AG04450 (cell line): ENCODE data around the gene TMEM132E. TPM values are rescaled to one million over a fixed set of nuclear protein-coding genes. Genes with fewer than 3 reads are reported as not detected.

Experiments
- CTCF ChIA-PET: fragments of 300-600, 350-600 bp; formaldehyde crosslinking; extraction: SDS; loops from one replicate; lab custom pipeline; 2022; ENCODE audit warnings: antibody characterized with exemption, inconsistent platforms; lab: Charles Lee
- POLR2A ChIA-PET: fragments of 350-600 bp; formaldehyde crosslinking; extraction: SDS; loops from one replicate; lab custom pipeline; 2021; ENCODE audit warnings: antibody characterized with exemption, inconsistent platforms; lab: Yijun Ruan, JAX
- DNase-seq: peaks from one replicate; pipeline ENCODE4 v3.0.0-alpha.2; 2011; ENCODE audit warnings: low read depth, low spot score
- H3K27ac ChIP-seq: one replicate; pipeline ENCODE4 v1.5.1; 2012; ENCODE audit warnings: low read depth, low read length, control low read depth
- H3K27me3 ChIP-seq: one replicate; pipeline ENCODE4 v1.6.0; 2012; ENCODE audit warnings: low read length; ENCODE audit not compliant: control insufficient read depth, insufficient read depth
- H3K4me3 ChIP-seq: 2 replicates; pipeline ENCODE4 v1.5.1; 2011; ENCODE audit warnings: mild to moderate bottlenecking, low read depth, low read length, control low read depth
- H3K9me3 ChIP-seq: 2 replicates; pipeline ENCODE4 v1.5.1; 2012; ENCODE audit warnings: low read length; ENCODE audit not compliant: control insufficient read depth, insufficient read depth
- CTCF ChIP-seq: IDR thresholded peaks from 2 replicates; pipeline ENCODE4 v1.5.1; 2011; ENCODE audit warnings: low read depth, low read length, control low read depth, inconsistent platforms
- polyA plus RNA-seq: library from polyadenylated mRNA; depleted of rRNA; stranded (reverse); fragments of >200 nt; gene quantifications from 2 replicates; pipeline ENCODE4 v1.2.3, GENCODE V29; 2011

The TMEM132E gene
- polyA plus RNA-seq, 1 experiment: not detected

DNA sequence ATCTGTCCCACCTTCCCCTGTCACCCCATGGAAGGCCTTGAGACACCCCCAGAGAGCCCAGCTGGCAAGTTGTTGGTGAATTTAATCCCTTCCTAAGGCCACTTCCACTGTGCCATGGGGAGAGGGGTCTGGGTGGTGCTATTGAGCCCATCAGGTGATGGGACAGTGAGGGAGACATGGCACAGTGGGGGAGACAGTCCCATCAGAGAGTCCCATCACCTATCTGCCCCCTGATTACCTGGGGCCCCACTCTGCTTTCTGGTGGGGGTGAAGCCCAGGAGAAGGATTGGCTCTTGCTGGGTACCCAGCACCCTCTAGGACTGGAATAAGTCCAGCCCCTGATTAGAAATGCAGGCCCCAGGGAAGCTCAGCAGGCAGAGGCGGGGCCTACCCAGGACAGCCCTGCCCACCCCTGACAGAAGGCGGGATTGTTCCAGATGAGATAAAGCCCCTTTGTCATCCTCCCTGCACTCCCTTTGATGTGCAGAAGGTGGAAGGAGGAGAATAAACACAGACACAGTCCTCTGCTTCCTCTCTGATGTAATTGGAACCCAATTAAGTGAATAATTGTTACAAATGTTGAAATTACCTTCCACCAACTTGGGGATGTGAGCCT, 18.9 kb downstream of the TMEM132E start:
- peaks cover 4% of the 10 kb centered on the region for H3K27me3 ChIP-seq
- no peak for DNase-seq
- H3K4me3 ChIP-seq: no peak overlapping the region
- ChIA-PET CTCF (no interaction called here), POLR2A (no interaction called here)
- H3K9me3 ChIP-seq: no peaks in the 10 kb centered on the region
- H3K27ac ChIP-seq: no peak overlapping the region
- no peak for TF ChIP-seq CTCF

GRCh38 chr17:34601416-34601815, 22.0 kb downstream of the TMEM132E start:
- CTCF ChIA-PET: no interaction called here
- TF ChIP-seq CTCF: no peak
- POLR2A ChIA-PET: no interaction called here
- Histone ChIP-seq H3K9me3 (no peaks in the 10 kb centered on the region), H3K27ac (no peak overlapping the region), H3K4me3 (no peak overlapping the region), H3K27me3 (peaks cover 3% of the 10 kb centered on the region)
- no peak for DNase-seq

DNA sequence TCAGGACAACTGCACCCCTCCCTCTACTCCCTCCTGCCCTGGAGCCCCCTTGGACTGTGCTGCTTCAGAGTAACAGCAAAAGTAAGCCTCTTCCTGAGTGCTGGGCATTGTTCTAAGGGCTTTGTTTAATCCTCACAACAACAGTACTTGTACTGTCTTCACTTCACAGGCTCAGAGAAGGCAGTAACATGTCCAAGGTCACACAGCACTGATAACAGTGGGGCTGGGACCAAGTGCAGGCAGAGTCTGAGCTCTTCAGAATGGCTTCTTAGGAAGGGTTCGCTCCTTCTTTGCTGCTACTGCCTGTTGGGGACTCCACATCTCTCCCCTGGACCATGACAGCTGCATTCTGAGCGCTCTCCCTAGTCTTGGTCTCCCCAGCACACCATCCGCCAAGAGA, 24.6 kb downstream of the TMEM132E start:
- ChIA-PET CTCF (no interaction called here), POLR2A (no interaction called here)
- Histone ChIP-seq H3K27ac (no peak overlapping the region), H3K9me3 (no peaks in the 10 kb centered on the region), H3K4me3 (no peak overlapping the region), H3K27me3 (peaks cover 3% of the 10 kb centered on the region)
- DNase-seq: no peak
- TF ChIP-seq CTCF: no peak

GRCh38 chr17:34606763-34607162, 27.4 kb downstream of the TMEM132E start:
- no peak overlapping the region for H3K4me3 ChIP-seq
- CTCF ChIA-PET: no interaction called here
- H3K27ac ChIP-seq: no peak overlapping the region
- H3K9me3 ChIP-seq: no peaks in the 10 kb centered on the region
- no peak for TF ChIP-seq CTCF
- peaks cover 4% of the 10 kb centered on the region for H3K27me3 ChIP-seq
- POLR2A ChIA-PET: no interaction called here
- DNase-seq: no peak

DNA sequence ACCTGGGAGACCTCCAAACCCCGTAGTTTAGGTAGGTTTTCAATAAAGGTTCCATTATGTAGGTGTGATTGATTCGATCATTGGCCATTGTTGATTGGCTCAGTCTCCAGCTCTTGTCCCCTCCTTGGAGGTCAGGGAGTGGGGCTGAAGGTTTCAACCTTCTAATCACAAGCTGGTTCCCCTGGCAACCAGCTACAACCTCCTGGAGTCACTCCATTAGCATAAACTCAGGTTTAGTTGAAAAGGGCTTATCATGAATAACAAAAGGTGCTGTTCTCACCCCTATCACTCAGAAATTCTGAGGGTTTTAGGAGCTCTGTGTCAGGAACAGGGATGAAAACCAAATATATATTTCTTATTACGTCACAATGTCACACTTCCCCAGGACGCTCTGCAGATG, 28.5 kb downstream of the TMEM132E start:
- no peak for TF ChIP-seq CTCF
- Histone ChIP-seq H3K4me3 (no peak overlapping the region), H3K27ac (no peak overlapping the region), H3K9me3 (no peaks in the 10 kb centered on the region), H3K27me3 (peaks cover 4% of the 10 kb centered on the region)
- POLR2A ChIA-PET: no interaction called here
- CTCF ChIA-PET: no interaction called here
- no peak for DNase-seq
